Measurements from ENCODE around the gene CAMKMT.

DNA sequence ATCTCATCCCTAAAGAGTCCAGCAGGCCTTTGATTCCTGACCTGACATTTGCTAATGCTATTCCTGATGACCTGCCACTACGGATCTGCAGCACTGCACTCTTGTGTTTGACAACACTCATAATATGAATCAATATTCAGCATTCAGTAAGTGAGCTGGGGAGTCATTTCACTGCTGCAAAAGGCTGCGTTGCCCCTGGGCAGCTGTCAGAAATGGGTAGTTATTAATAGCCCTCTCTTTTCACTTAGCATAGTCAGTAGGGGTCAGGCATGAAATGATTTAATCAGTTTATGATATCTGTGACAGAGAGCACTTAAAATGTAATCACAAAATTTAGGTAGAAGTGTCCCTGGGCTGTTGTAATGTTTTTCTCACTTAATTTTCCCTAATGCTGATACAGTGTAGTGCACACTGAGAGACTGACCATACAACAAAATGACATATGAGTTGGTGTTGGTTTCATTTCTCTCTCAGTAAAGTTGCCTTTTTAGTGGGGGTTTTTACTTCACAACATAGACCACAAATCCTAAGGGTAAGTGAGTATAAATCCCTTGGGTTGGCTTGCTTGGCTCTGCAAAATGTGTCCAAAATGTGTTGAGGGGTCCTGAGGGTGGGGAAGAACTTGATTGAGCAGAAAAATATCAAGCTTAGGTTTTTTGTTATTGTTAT is 184.8 kb downstream of the CAMKMT start:
- TF ChIP-seq CTCF (IDR thresholded peaks at IDR 0.05) = no peak
- TF ChIP-seq EZH2 (IDR thresholded peaks at IDR 0.05; ENCODE audit: borderline replicate concordance, insufficient read depth, low read depth, low read length, poor library complexity, severe bottlenecking) = no peak

All from B cell (primary cell).